Lower leg skin (tissue), 4 donors: Measurements from ENCODE around the gene CLMP. TPM values are rescaled to one million over a fixed set of nuclear protein-coding genes. Genes with fewer than 3 reads are reported as not detected.

Experiments
- DNase-seq, 2 donors: peaks; one replicate each; pipeline ENCODE4 v3.0.0-alpha.2; 2019; ENCODE audit warnings: low spot score in 2 of 2
- H3K4me3 ChIP-seq: fragments of 200-600 bp; sonication (generic); 2 replicates; pipeline ENCODE4 v1.5.1; 2017; ENCODE audit warnings: mild to moderate bottlenecking, low read depth; ENCODE audit not compliant: poor library complexity, severe bottlenecking
- POLR2A ChIP-seq, 2 donors: fragments of 450-650 bp; IDR thresholded peaks; one replicate each; pipeline ENCODE4 v1.6.1; 2016 to 2017; ENCODE audit warnings: antibody characterized with exemption in 2 of 2, mild to moderate bottlenecking in 1 of 2, moderate library complexity in 1 of 2
- WGBS, 2 donors: methylation state at CpG; one replicate each; pipeline ENCODE4 v1.1.5; 2018; 5-methylcytosine and 5-hydroxymethylcytosine counted together
- intact Hi-C: fragments of 100-400 bp; cut with DNase I; formaldehyde crosslinking; loops from one replicate; pipeline ENCODE4 v1.15.0; 2023; ENCODE audit warnings: low total_unique reads
- total RNA-seq, 4 donors: library from RNA; depleted of rRNA; stranded (reverse); fragments of >200 nt; gene quantifications; one replicate each; pipeline ENCODE4 v1.1.0, GENCODE V29; 2016
- TF ChIP-seq, protein P1 (sequence below), 3 donors: fragments of 450-650 bp; IDR thresholded peaks; one replicate each; pipeline ENCODE4 v1.5.1; 2016; ENCODE audit warnings: antibody characterized with exemption in 3 of 3, mild to moderate bottlenecking in 3 of 3, moderate library complexity in 2 of 3

The CLMP gene
- total RNA-seq, 4 donors from 2014 or later, result 7.6 to 27.0 (median 17.7) TPM

- no peak overlapping the region for H3K4me3 ChIP-seq
- intact Hi-C loops, result no loop called here
- WGBS, 2 donors, result 72 to 83% methylated on average over 5 of the region's 5 CpGs
- TF ChIP-seq, protein P1, sequence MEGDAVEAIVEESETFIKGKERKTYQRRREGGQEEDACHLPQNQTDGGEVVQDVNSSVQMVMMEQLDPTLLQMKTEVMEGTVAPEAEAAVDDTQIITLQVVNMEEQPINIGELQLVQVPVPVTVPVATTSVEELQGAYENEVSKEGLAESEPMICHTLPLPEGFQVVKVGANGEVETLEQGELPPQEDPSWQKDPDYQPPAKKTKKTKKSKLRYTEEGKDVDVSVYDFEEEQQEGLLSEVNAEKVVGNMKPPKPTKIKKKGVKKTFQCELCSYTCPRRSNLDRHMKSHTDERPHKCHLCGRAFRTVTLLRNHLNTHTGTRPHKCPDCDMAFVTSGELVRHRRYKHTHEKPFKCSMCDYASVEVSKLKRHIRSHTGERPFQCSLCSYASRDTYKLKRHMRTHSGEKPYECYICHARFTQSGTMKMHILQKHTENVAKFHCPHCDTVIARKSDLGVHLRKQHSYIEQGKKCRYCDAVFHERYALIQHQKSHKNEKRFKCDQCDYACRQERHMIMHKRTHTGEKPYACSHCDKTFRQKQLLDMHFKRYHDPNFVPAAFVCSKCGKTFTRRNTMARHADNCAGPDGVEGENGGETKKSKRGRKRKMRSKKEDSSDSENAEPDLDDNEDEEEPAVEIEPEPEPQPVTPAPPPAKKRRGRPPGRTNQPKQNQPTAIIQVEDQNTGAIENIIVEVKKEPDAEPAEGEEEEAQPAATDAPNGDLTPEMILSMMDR (IDR thresholded peaks at IDR 0.05), result no peak
- no peak for TF ChIP-seq POLR2A (IDR thresholded peaks at IDR 0.05)
- no peak for DNase-seq
These were observed 14.9 kb downstream of the CLMP start for GRCh38 chr11:123180166-123180565.

GRCh38 chr11:123179586-123179985 lies 15.5 kb downstream of the CLMP start:
- 60 to 69% methylated on average over 2 of the region's 2 CpGs for WGBS, 2 donors
- DNase-seq, result peak in 1 of 2 donors; percentile 39
- no peak for TF ChIP-seq POLR2A (IDR thresholded peaks at IDR 0.05)
- TF ChIP-seq, protein P1 (IDR thresholded peaks at IDR 0.05), result no peak
- intact Hi-C loops, result no loop called here
- no peak overlapping the region for H3K4me3 ChIP-seq

GRCh38 chr11:123178186-123178585 lies 16.9 kb downstream of the CLMP start:
- 85 to 95% methylated on average over 1 of the region's 1 CpG for whole genome bisulfite sequencing, 2 donors
- H3K4me3 ChIP-seq, result no peak overlapping the region
- TF ChIP-seq, protein P1 (IDR thresholded peaks at IDR 0.05), result no peak
- no peak for TF ChIP-seq POLR2A (IDR thresholded peaks at IDR 0.05)
- no peak for DNase-seq
- intact Hi-C loops, result no loop called here

DNA sequence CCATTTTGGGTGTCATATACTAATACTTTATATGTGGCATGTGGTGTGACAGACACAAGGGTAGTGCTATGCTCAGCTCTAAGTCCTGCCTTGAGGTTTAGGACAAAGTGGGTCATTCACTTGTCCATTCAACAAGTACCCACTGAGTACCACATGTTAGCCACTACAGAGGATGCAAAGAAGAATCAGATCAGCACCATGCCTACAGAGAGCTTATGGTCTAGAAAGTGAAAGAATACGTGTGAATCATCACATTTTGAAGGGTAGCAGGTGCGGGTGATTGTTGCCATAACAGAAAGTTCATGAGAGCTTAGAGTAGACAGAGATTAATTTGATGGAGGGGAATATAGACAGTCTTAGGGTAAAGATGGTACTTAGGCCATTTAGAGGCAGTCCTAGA lies 18.3 kb downstream of the CLMP start:
- 96 to 97% methylated on average over 2 of the region's 2 CpGs for WGBS, 2 donors
- TF ChIP-seq POLR2A (IDR thresholded peaks at IDR 0.05), result no peak
- TF ChIP-seq, protein P1 (IDR thresholded peaks at IDR 0.05), result no peak
- intact Hi-C loops, result no loop called here
- DNase-seq, result peak in 1 of 2 donors; percentile 18
- H3K4me3 ChIP-seq, result no peak overlapping the region

GRCh38 chr11:123174196-123175183 lies 20.6 kb downstream of the CLMP start:
- peak; percentile 70 to 94 for DNase-seq
- H3K4me3 ChIP-seq, result no peak overlapping the region
- WGBS, 2 donors, result 43% methylated on average over 7 of the region's 7 CpGs
- no peak for TF ChIP-seq POLR2A (IDR thresholded peaks at IDR 0.05)
- TF ChIP-seq, protein P1 (IDR thresholded peaks at IDR 0.05), result no peak
- intact Hi-C loops, result no loop called here
